H9 (cell line): ENCODE data around the gene PPP1R16B. TPM values are rescaled to one million over a fixed set of nuclear protein-coding genes. Genes with fewer than 3 reads are reported as not detected.

Source experiments
- DNase-seq: peaks from one replicate; pipeline ENCODE4 v3.0.0-alpha.2; 2017
- H2AFZ ChIP-seq: one replicate; pipeline ENCODE4 v1.6.1; 2013; ENCODE audit warnings: mild to moderate bottlenecking, low read length, control low read depth, moderate library complexity
- H2AK5ac ChIP-seq: 2 replicates; pipeline ENCODE4 v1.6.1; 2013; ENCODE audit warnings: low read length, control low read depth, mixed read lengths; ENCODE audit not compliant: insufficient read length
- H2BK120ac ChIP-seq: one replicate; pipeline ENCODE4 v1.6.1; 2013; ENCODE audit warnings: low read depth, mild to moderate bottlenecking, low read length, control low read depth, inconsistent platforms; ENCODE audit not compliant: poor library complexity, severe bottlenecking
- H2BK12ac ChIP-seq: 2 replicates; pipeline ENCODE4 v1.6.1; 2013; ENCODE audit warnings: low read length, control low read depth, mixed read lengths, low read depth; ENCODE audit not compliant: insufficient read length
- H2BK15ac ChIP-seq: 2 replicates; pipeline ENCODE4 v1.6.1; 2013; ENCODE audit warnings: low read depth, low read length, control low read depth
- H2BK20ac ChIP-seq: one replicate; pipeline ENCODE4 v1.6.1; 2013; ENCODE audit warnings: low read depth, mild to moderate bottlenecking, low read length, control low read depth, inconsistent platforms; ENCODE audit not compliant: poor library complexity, severe bottlenecking
- H2BK5ac ChIP-seq: 2 replicates; pipeline ENCODE4 v1.6.1; 2013; ENCODE audit warnings: low read length, control low read depth, mixed read lengths; ENCODE audit not compliant: insufficient read length
- H3K14ac ChIP-seq: 2 replicates; pipeline ENCODE4 v1.6.1; 2013; ENCODE audit warnings: low read length, control low read depth; ENCODE audit not compliant: insufficient read depth
- H3K18ac ChIP-seq: 2 replicates; pipeline ENCODE4 v1.6.1; 2013; ENCODE audit warnings: low read depth, mild to moderate bottlenecking, mixed read lengths, low read length, control low read depth; ENCODE audit not compliant: insufficient read length
- H3K23ac ChIP-seq: 2 replicates; pipeline ENCODE4 v1.6.1; 2013; ENCODE audit warnings: low read length, control low read depth, mixed read lengths, low read depth; ENCODE audit not compliant: insufficient read length
- H3K23me2 ChIP-seq: 2 replicates; pipeline ENCODE4 v1.6.1; 2013; ENCODE audit warnings: low read depth, mild to moderate bottlenecking, mixed read lengths, low read length, control low read depth; ENCODE audit not compliant: insufficient read length, poor library complexity, severe bottlenecking
- H3K27ac ChIP-seq: 2 replicates; pipeline ENCODE4 v1.5.1; 2013; ENCODE audit warnings: low read length, control low read depth, mixed read lengths, low read depth; ENCODE audit not compliant: insufficient read length
- H3K27me3 ChIP-seq: 2 replicates; pipeline ENCODE4 v1.6.1; 2013; ENCODE audit warnings: low read length, control low read depth, inconsistent platforms; ENCODE audit not compliant: insufficient read depth
- H3K4ac ChIP-seq: 2 replicates; pipeline ENCODE4 v1.6.1; 2013; ENCODE audit warnings: low read depth, mild to moderate bottlenecking, control low read depth, inconsistent platforms, low read length, moderate library complexity
- H3K4me1 ChIP-seq: 2 replicates; pipeline ENCODE4 v1.6.1; 2013; ENCODE audit warnings: low read length, control low read depth, inconsistent platforms; ENCODE audit not compliant: insufficient read depth
- H3K4me2 ChIP-seq: 2 replicates; pipeline ENCODE4 v1.6.1; 2013; ENCODE audit warnings: low read length, control low read depth, mixed read lengths; ENCODE audit not compliant: insufficient read length, insufficient read depth
- H3K56ac ChIP-seq: 2 replicates; pipeline ENCODE4 v1.6.1; 2013; ENCODE audit warnings: low read depth, mild to moderate bottlenecking, mixed read lengths, low read length, control low read depth; ENCODE audit not compliant: insufficient read length
- H3K79me1 ChIP-seq: 2 replicates; pipeline ENCODE4 v1.6.1; 2013; ENCODE audit warnings: low read depth, mild to moderate bottlenecking, moderate library complexity, low read length, control low read depth, inconsistent platforms; ENCODE audit not compliant: insufficient read depth, poor library complexity, severe bottlenecking
- H3K79me2 ChIP-seq: 2 replicates; pipeline ENCODE4 v1.6.1; 2013; ENCODE audit warnings: low read length, control low read depth, inconsistent platforms; ENCODE audit not compliant: insufficient read depth
- H3K9ac ChIP-seq: 2 replicates; pipeline ENCODE4 v1.6.1; 2013; ENCODE audit warnings: low read length, control low read depth, mixed read lengths; ENCODE audit not compliant: insufficient read length; ENCODE audit errors: extremely low read depth
- H3K9me3 ChIP-seq: one replicate; pipeline ENCODE4 v1.6.1; 2013; ENCODE audit warnings: low read depth, low read length, inconsistent platforms; ENCODE audit not compliant: control insufficient read depth
- H3T11ph ChIP-seq: one replicate; pipeline ENCODE4 v1.6.1; 2013; ENCODE audit warnings: mild to moderate bottlenecking, low read length, control low read depth, inconsistent platforms
- H4K20me1 ChIP-seq: one replicate; pipeline ENCODE4 v1.6.1; 2013; ENCODE audit not compliant: control insufficient read depth, insufficient read length, insufficient read depth
- H4K5ac ChIP-seq: 2 replicates; pipeline ENCODE4 v1.6.1; 2013; ENCODE audit warnings: low read depth, mild to moderate bottlenecking, mixed read lengths, low read length, control low read depth; ENCODE audit not compliant: insufficient read length
- H4K8ac ChIP-seq: replicated peaks from 2 replicates; pipeline ENCODE4 v1.6.1; 2013; ENCODE audit warnings: low read length, control low read depth, mixed read lengths, low read depth; ENCODE audit not compliant: insufficient read length
- H4K91ac ChIP-seq: 2 replicates; pipeline ENCODE4 v1.6.1; 2013; ENCODE audit warnings: low read depth, mild to moderate bottlenecking, moderate library complexity, mixed read lengths, low read length, control low read depth; ENCODE audit not compliant: insufficient read length
- H3K27ac Mint-ChIP-seq, 3 experiments: 2 replicates in 2 of 3; 3 replicates in 1 of 3; pipeline ENCODE4 v1.8.0; 2020 to 2021; ENCODE audit warnings: mixed read lengths in 3 of 3, mild to moderate bottlenecking in 1 of 3, moderate library complexity in 1 of 3
- H3K27me3 Mint-ChIP-seq: 2 replicates; pipeline ENCODE4 v1.8.0; 2021; ENCODE audit warnings: low read depth, mild to moderate bottlenecking, moderate library complexity, mixed read lengths
- H3K36me3 Mint-ChIP-seq, 3 experiments: 2 replicates in 2 of 3; 3 replicates in 1 of 3; pipeline ENCODE4 v1.8.0; 2020 to 2021; ENCODE audit warnings: low read depth in 3 of 3, mixed read lengths in 3 of 3; ENCODE audit not compliant: insufficient read depth in 1 of 3
- H3K4me1 Mint-ChIP-seq, 2 experiments: 2 replicates each; pipeline ENCODE4 v1.8.0; 2020; ENCODE audit warnings: mixed read lengths in 2 of 2
- H3K4me3 Mint-ChIP-seq, 2 experiments: 2 replicates in 1 of 2; 3 replicates in 1 of 2; pipeline ENCODE4 v1.8.0; 2020 to 2021; ENCODE audit warnings: mild to moderate bottlenecking in 2 of 2, mixed read lengths in 2 of 2, moderate library complexity in 1 of 2
- H3K9me3 Mint-ChIP-seq, 2 experiments: 2 replicates in 1 of 2; 3 replicates in 1 of 2; pipeline ENCODE4 v1.8.0; 2020; ENCODE audit warnings: mild to moderate bottlenecking in 2 of 2, mixed read lengths in 2 of 2, moderate library complexity in 1 of 2
- CTCF ChIP-seq: fragments of 200-600 bp; sonication (generic); conservative IDR thresholded peaks from 3 replicates; pipeline ENCODE4 v1.8.0; 2021; ENCODE audit warnings: antibody characterized with exemption, mild to moderate bottlenecking
- WGBS: extraction: QIAGEN DNeasy Blood & Tissue Kit; methylation state at CpG from one replicate; pipeline ENCODE4 v1.1.7; 2013; ENCODE audit warnings: missing lambda C conversion rate, low lambda C conversion rate, mixed read lengths; ENCODE audit not compliant: insufficient read length; ENCODE audit errors: extremely low coverage; 5-methylcytosine and 5-hydroxymethylcytosine counted together
- total RNA-seq: library from RNA; stranded (reverse); gene quantifications from 2 replicates; pipeline ENCODE4 v1.2.1, GENCODE V29; 2021

PPP1R16B gene
- total RNA-seq, 1 experiment from 2014 or later = 8.2 TPM

- peaks cover 0 to 3% (median 0%) of the 10 kb centered on the region in 3 experiments; a peak in 3 of 7 replicates for H3K36me3 Mint-ChIP-seq
- Histone ChIP-seq H2AFZ (no peak overlapping the region), H3K79me1 (no peaks in the 10 kb centered on the region), H2AK5ac (no peak overlapping the region), H2BK12ac (no peak overlapping the region), H3K18ac (no peak overlapping the region), H3K27me3 (no peaks in the 10 kb centered on the region), H2BK20ac (no peak overlapping the region), H3K27ac (no peak overlapping the region), H3K9me3 (no peaks in the 10 kb centered on the region), H4K91ac (no peak overlapping the region), H3K4me1 (no peaks in the 10 kb centered on the region), H3K56ac (no peak overlapping the region), H3K4ac (no peak overlapping the region), H2BK15ac (no peak overlapping the region), H3K79me2 (no peaks in the 10 kb centered on the region), H2BK120ac (no peak overlapping the region), H3K23ac (no peak overlapping the region), H4K8ac (no peak overlapping the region), H3K23me2 (no peaks in the 10 kb centered on the region), H3T11ph (no peak overlapping the region), H4K20me1 (no peaks in the 10 kb centered on the region), H3K14ac (no peak overlapping the region), H2BK5ac (no peak overlapping the region), H3K9ac (no peak overlapping the region), H4K5ac (no peak overlapping the region), H3K4me2 (no peak overlapping the region)
- WGBS = no CpG with 5 or more reads among the region's 2 CpGs
- no peak overlapping the region for H3K4me3 Mint-ChIP-seq
- DNase-seq = no peak
- H3K27me3 Mint-ChIP-seq = no peaks in the 10 kb centered on the region
- TF ChIP-seq CTCF = no peak
- peak overlapping the region in 1 of 3 experiments; percentile 16; a peak in 1 of 7 replicates for H3K27ac Mint-ChIP-seq
- H3K4me1 Mint-ChIP-seq = peaks cover 17 to 23% of the 10 kb centered on the region in 2 experiments
- H3K9me3 Mint-ChIP-seq = no peaks in the 10 kb centered on the region
These were observed 36.1 kb downstream of the PPP1R16B start for GRCh38 chr20:38841570-38841969.
